HCT116 (cell line): ENCODE data around the gene TPRG1. TPM values are rescaled to one million over a fixed set of nuclear protein-coding genes. Genes with fewer than 3 reads are reported as not detected.
A peak's percentile ranks its signal among the peaks of the same experiment; 100 is the strongest.

Source experiments
- ATAC-seq: fragments of 200-7000 bp; cut with Tn5 transposase; 2 replicates; pipeline ENCODE4 v1.9.1; 2020; ENCODE audit warnings: mild to moderate bottlenecking, moderate library complexity
- BruUV-seq: library from RNA; stranded (reverse); fragments of 400-500 nt; replicated peaks from 2 replicates; lab custom pipeline; 2021; lab: Mats Ljungman, UMichigan
- CTCF ChIA-PET: fragments of 300-600 bp; sonication (Branson Sonifier 250); formaldehyde crosslinking; loops from one replicate; lab custom pipeline; 2021; ENCODE audit warnings: antibody characterized with exemption; lab: Charles Lee
- POLR2A ChIA-PET: fragments of 300-600, 350-600 bp; sonication (Branson Sonifier 250); formaldehyde crosslinking; loops from one replicate; lab custom pipeline; 2021; ENCODE audit warnings: antibody characterized with exemption; lab: Charles Lee
- RAD21 ChIA-PET, 2 experiments: fragments of 300-600 bp; sonication (Branson Sonifier 250); formaldehyde crosslinking; loops; one replicate each; lab custom pipeline; 2023; ENCODE audit warnings: low total read pairs in 2 of 2; ENCODE audit not compliant: uncharacterized antibody in 2 of 2, unreplicated experiment in 2 of 2, low non-redundant PET in 1 of 2; lab: Charles Lee
- DNase-seq: peaks from one replicate; pipeline ENCODE4 v3.0.0-alpha.2; 2010; ENCODE audit warnings: low read depth, low spot score
- H2AFZ ChIP-seq: fragments of 200-600 bp; shearing (Covaris generic), sonication (generic); 2 replicates; pipeline ENCODE4 v1.6.1; 2017; ENCODE audit warnings: low read depth, mixed run types, mixed read lengths, antibody characterized with exemption, low read length; ENCODE audit not compliant: poor library complexity, severe bottlenecking
- H3K27ac ChIP-seq: 2 replicates; pipeline ENCODE4 v1.5.1; 2012; ENCODE audit warnings: low read depth, low read length
- H3K27me3 ChIP-seq: fragments of 200-600 bp; sonication (generic); 2 replicates; pipeline ENCODE4 v1.6.1; 2016; ENCODE audit warnings: mixed run types, low read length, mixed read lengths; ENCODE audit not compliant: insufficient read depth
- H3K36me3 ChIP-seq, 2 experiments: fragments of 200-500 bp in 1 of 2; fragments of 200-600 bp in 1 of 2; sonication (Bioruptor generic) in 1 of 2; sonication (generic) in 1 of 2; 2 replicates each; pipeline versions ENCODE4 v1.5.1 to v1.6.1; 2014 to 2016; ENCODE audit warnings: low read length in 2 of 2, inconsistent platforms in 1 of 2, mixed read lengths in 1 of 2, mixed run types in 1 of 2; ENCODE audit not compliant: insufficient read depth in 2 of 2, control insufficient read depth in 1 of 2
- H3K4me1 ChIP-seq, 2 experiments: fragments of 200-600 bp in 1 of 2; sonication (generic) in 1 of 2; 2 replicates each; pipeline versions ENCODE4 v1.5.1 to v1.6.1; 2012 to 2017; ENCODE audit warnings: low read length in 2 of 2, inconsistent platforms in 1 of 2, mild to moderate bottlenecking in 1 of 2, mixed read lengths in 1 of 2, mixed run types in 1 of 2, moderate library complexity in 1 of 2; ENCODE audit not compliant: insufficient read depth in 2 of 2, control insufficient read depth in 1 of 2
- H3K4me2 ChIP-seq: fragments of 200-600 bp; sonication (generic); 2 replicates; pipeline ENCODE4 v1.6.1; 2017; ENCODE audit warnings: mixed run types, low read length, mixed read lengths
- H3K4me3 ChIP-seq, 2 experiments: fragments of 200-600 bp in 1 of 2; sonication (generic) in 1 of 2; replicated peaks in 1 of 2; 2 replicates each; pipeline ENCODE4 v1.5.1; 2011 to 2016; ENCODE audit warnings: low read length in 2 of 2, control low read depth in 1 of 2, low read depth in 1 of 2, mild to moderate bottlenecking in 1 of 2, mixed read lengths in 1 of 2, mixed run types in 1 of 2
- H3K79me2 ChIP-seq: fragments of 200-600 bp; sonication (generic); 2 replicates; pipeline ENCODE4 v1.6.1; 2017; ENCODE audit warnings: mild to moderate bottlenecking, mixed run types, low read length, moderate library complexity, mixed read lengths; ENCODE audit not compliant: insufficient read depth
- H3K9ac ChIP-seq: fragments of 200-600 bp; sonication (generic); 2 replicates; pipeline ENCODE4 v1.6.1; 2016; ENCODE audit warnings: low read length, mixed read lengths
- H3K9me2 ChIP-seq: fragments of 200-600 bp; sonication (generic), shearing (Covaris generic); 2 replicates; pipeline ENCODE4 v1.6.1; 2017; ENCODE audit warnings: mixed run types, mild to moderate bottlenecking, moderate library complexity; ENCODE audit not compliant: insufficient read depth
- H3K9me3 ChIP-seq, 2 experiments: fragments of 200-500 bp in 1 of 2; fragments of 200-600 bp in 1 of 2; sonication (Bioruptor generic) in 1 of 2; sonication (generic) in 1 of 2; 2 replicates each; pipeline ENCODE4 v1.6.1; 2014 to 2017; ENCODE audit warnings: low read length in 2 of 2, mixed read lengths in 2 of 2, inconsistent platforms in 1 of 2, low read depth in 1 of 2, mild to moderate bottlenecking in 1 of 2, mixed run types in 1 of 2, moderate library complexity in 1 of 2; ENCODE audit not compliant: control insufficient read depth in 1 of 2, insufficient read depth in 1 of 2
- H4K20me1 ChIP-seq: fragments of 200-600 bp; sonication (generic), shearing (Covaris generic); 2 replicates; pipeline ENCODE4 v1.6.1; 2017; ENCODE audit warnings: mixed run types, mild to moderate bottlenecking, moderate library complexity; ENCODE audit not compliant: insufficient read depth
- ATF3 ChIP-seq: IDR thresholded peaks from 2 replicates; pipeline ENCODE4 v1.6.1; 2012
- CEBPB ChIP-seq: IDR thresholded peaks from 2 replicates; pipeline ENCODE4 v1.6.1; 2012; ENCODE audit warnings: low read depth
- EGR1 ChIP-seq: IDR thresholded peaks from 2 replicates; pipeline ENCODE4 v1.6.1; 2012; ENCODE audit warnings: low read depth
- ELF1 ChIP-seq: IDR thresholded peaks from 2 replicates; pipeline ENCODE4 v1.6.1; 2012; ENCODE audit warnings: low read depth, borderline replicate concordance
- EZH2 ChIP-seq: fragments of 200-600 bp; sonication (generic); IDR thresholded peaks from 2 replicates; pipeline ENCODE4 v1.6.1; 2017; ENCODE audit warnings: antibody characterized with exemption, mixed run types
- MAX ChIP-seq: IDR thresholded peaks from 2 replicates; pipeline ENCODE4 v1.6.1; 2012
- POLR2AphosphoS5 ChIP-seq: IDR thresholded peaks from 2 replicates; pipeline ENCODE4 v1.6.1; 2011; ENCODE audit warnings: mild to moderate bottlenecking, low read depth, low read length, moderate library complexity
- RAD21 ChIP-seq: IDR thresholded peaks from 2 replicates; pipeline ENCODE4 v1.6.1; 2012; ENCODE audit warnings: low read depth, mild to moderate bottlenecking
- SRF ChIP-seq: IDR thresholded peaks from 2 replicates; pipeline ENCODE4 v1.6.1; 2012; ENCODE audit warnings: low read depth
- TCF7L2 ChIP-seq: IDR thresholded peaks from 2 replicates; pipeline ENCODE4 v1.7.0; 2011; ENCODE audit warnings: borderline replicate concordance, inconsistent platforms; ENCODE audit not compliant: insufficient read depth, insufficient read length; ENCODE audit errors: extremely low read depth
- ZBTB33 ChIP-seq: IDR thresholded peaks from 2 replicates; pipeline ENCODE4 v1.6.1; 2011; ENCODE audit warnings: mild to moderate bottlenecking, low read length, moderate library complexity; ENCODE audit not compliant: insufficient replicate concordance; ENCODE audit errors: extremely low read depth
- ZFX ChIP-seq: fragments of 450-650 bp; IDR thresholded peaks from 2 replicates; pipeline ENCODE4 v1.6.1; 2017
- intact Hi-C: fragments of 100-400 bp; cut with micrococcal nuclease; formaldehyde crosslinking; loops from 2 replicates; pipeline ENCODE4 v1.10.0; 2022
- total RNA-seq: library from RNA; stranded (reverse); gene quantifications from one replicate; pipeline ENCODE4 v1.2.1, GENCODE V29; 2021; ENCODE audit not compliant: unreplicated experiment

The TPRG1 gene
- total RNA-seq, 1 experiment from 2014 or later: 2.8 TPM

- RAD21 ChIA-PET: no interaction called here
- intact Hi-C loops: no loop called here
- ATAC-seq: no peak
- H2AFZ ChIP-seq: no peak overlapping the region
- CTCF ChIA-PET: interaction anchor here (1.1 kb wide), 2 partner anchors 10 to 25 kb away, joined by 3 read pairs; no protein-coding TSS in a partner anchor
- H3K9me2 ChIP-seq: no peaks in the 10 kb centered on the region
- no peaks in the 10 kb centered on the region for H3K79me2 ChIP-seq
- H3K4me1 ChIP-seq: no peaks in the 10 kb centered on the region
- POLR2A ChIA-PET: no interaction called here
- DNase-seq: no peak
- BruUV-seq: no TSS peak
- no peak overlapping the region for H3K27ac ChIP-seq
- H3K36me3 ChIP-seq: no peaks in the 10 kb centered on the region
- TF ChIP-seq SRF: no peak
- TF ChIP-seq RAD21: peak; percentile 34; the same call in 1 of the 2 replicates
- H3K9ac ChIP-seq: no peak overlapping the region
- no peak overlapping the region for H3K4me2 ChIP-seq
- H3K27me3 ChIP-seq: no peaks in the 10 kb centered on the region
- H3K4me3 ChIP-seq: no peak overlapping the region
- H3K9me3 ChIP-seq: no peaks in the 10 kb centered on the region
- H4K20me1 ChIP-seq: no peaks in the 10 kb centered on the region
Observed at GRCh38 chr3:189258261-189258660, 86.5 kb downstream of the TPRG1 start.

GRCh38 chr3:189260556-189261493, 89.1 kb downstream of the TPRG1 start:
- DNase-seq (no peak), ATAC-seq (no peak)
- Histone ChIP-seq H3K27me3 (no peaks in the 10 kb centered on the region), H3K9ac (no peak overlapping the region), H2AFZ (no peak overlapping the region), H4K20me1 (no peaks in the 10 kb centered on the region), H3K27ac (no peak overlapping the region), H3K4me3 (no peak overlapping the region), H3K9me3 (no peaks in the 10 kb centered on the region), H3K36me3 (no peaks in the 10 kb centered on the region), H3K79me2 (no peaks in the 10 kb centered on the region), H3K4me1 (no peaks in the 10 kb centered on the region), H3K4me2 (no peak overlapping the region), H3K9me2 (no peaks in the 10 kb centered on the region)
- POLR2A ChIA-PET: no interaction called here
- BruUV-seq: no TSS peak
- RAD21 ChIA-PET: no interaction called here
- intact Hi-C loops: no loop called here
- TF ChIP-seq RAD21 (no peak), SRF (no peak), EGR1 (no peak), ZBTB33 (no peak), POLR2AphosphoS5 (no peak), CEBPB (no peak), MAX (no peak), ATF3 (no peak), ZFX (no peak), EZH2 (no peak), ELF1 (no peak), TCF7L2 (no peak)
- CTCF ChIA-PET: interaction anchor here (1.5 to 1.6 kb wide), 2 partner anchors 12 to 688 kb away, joined by 4 read pairs; no protein-coding TSS in a partner anchor
